Measurements from ENCODE around the gene RDH12.
"Not testable (repeated sequence)": the region's sequence is repeated elsewhere in the genome, so short reads cannot be mapped to it uniquely, and the experiment has no call there.

DNA sequence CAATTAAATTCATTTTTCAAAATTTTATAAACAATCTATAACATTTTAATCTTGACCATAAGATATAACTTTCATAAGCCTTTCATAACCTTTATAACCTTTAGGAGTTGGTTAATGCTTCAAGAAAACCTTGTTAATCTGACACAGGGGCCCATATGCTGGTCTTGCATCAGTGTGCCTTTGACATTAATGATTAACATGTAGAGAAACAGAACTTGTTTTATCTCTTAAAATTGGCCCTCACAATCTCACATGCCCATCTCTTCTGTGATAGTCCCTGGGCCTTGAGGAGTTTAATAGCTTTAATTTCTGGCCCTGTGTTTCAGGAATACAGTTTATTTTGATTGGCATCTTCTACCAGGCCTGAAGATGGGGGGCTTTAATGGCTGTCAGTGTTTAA lies 7.7 kb downstream of the RDH12 start:
- TF ChIP-seq, protein P1, sequence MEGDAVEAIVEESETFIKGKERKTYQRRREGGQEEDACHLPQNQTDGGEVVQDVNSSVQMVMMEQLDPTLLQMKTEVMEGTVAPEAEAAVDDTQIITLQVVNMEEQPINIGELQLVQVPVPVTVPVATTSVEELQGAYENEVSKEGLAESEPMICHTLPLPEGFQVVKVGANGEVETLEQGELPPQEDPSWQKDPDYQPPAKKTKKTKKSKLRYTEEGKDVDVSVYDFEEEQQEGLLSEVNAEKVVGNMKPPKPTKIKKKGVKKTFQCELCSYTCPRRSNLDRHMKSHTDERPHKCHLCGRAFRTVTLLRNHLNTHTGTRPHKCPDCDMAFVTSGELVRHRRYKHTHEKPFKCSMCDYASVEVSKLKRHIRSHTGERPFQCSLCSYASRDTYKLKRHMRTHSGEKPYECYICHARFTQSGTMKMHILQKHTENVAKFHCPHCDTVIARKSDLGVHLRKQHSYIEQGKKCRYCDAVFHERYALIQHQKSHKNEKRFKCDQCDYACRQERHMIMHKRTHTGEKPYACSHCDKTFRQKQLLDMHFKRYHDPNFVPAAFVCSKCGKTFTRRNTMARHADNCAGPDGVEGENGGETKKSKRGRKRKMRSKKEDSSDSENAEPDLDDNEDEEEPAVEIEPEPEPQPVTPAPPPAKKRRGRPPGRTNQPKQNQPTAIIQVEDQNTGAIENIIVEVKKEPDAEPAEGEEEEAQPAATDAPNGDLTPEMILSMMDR (IDR thresholded peaks at IDR 0.05) = not testable (repeated sequence)
- not testable (repeated sequence) for TF ChIP-seq POLR2AphosphoS5 (IDR thresholded peaks at IDR 0.05; ENCODE audit: low read depth, low read length); TCF7L2 (IDR thresholded peaks at IDR 0.05; ENCODE audit: low read depth, low read length); SIN3A (IDR thresholded peaks at IDR 0.05; ENCODE audit: borderline replicate concordance, insufficient read depth, low read depth, low read length)
- TF ChIP-seq, protein P2, sequence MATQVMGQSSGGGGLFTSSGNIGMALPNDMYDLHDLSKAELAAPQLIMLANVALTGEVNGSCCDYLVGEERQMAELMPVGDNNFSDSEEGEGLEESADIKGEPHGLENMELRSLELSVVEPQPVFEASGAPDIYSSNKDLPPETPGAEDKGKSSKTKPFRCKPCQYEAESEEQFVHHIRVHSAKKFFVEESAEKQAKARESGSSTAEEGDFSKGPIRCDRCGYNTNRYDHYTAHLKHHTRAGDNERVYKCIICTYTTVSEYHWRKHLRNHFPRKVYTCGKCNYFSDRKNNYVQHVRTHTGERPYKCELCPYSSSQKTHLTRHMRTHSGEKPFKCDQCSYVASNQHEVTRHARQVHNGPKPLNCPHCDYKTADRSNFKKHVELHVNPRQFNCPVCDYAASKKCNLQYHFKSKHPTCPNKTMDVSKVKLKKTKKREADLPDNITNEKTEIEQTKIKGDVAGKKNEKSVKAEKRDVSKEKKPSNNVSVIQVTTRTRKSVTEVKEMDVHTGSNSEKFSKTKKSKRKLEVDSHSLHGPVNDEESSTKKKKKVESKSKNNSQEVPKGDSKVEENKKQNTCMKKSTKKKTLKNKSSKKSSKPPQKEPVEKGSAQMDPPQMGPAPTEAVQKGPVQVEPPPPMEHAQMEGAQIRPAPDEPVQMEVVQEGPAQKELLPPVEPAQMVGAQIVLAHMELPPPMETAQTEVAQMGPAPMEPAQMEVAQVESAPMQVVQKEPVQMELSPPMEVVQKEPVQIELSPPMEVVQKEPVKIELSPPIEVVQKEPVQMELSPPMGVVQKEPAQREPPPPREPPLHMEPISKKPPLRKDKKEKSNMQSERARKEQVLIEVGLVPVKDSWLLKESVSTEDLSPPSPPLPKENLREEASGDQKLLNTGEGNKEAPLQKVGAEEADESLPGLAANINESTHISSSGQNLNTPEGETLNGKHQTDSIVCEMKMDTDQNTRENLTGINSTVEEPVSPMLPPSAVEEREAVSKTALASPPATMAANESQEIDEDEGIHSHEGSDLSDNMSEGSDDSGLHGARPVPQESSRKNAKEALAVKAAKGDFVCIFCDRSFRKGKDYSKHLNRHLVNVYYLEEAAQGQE (IDR thresholded peaks at IDR 0.05; ENCODE audit: insufficient read depth in 1 of 2, low read depth in 2 of 2, low read length in 1 of 2) = not testable (repeated sequence)
